HG03378 (cell line): ENCODE results near the gene ATG10.

ENCODE experiments used
- ATAC-seq: cut with Tn5 transposase; IDR thresholded peaks from one replicate; pipeline ENCODE4 v1.9.1; 2021; ENCODE audit warnings: mild to moderate bottlenecking, moderate library complexity; ENCODE audit not compliant: unreplicated experiment

The ATG10 gene

GRCh38 chr5:82162573-82162972 lies 190.8 kb downstream of the ATG10 start:
- ATAC-seq, result no peak

GRCh38 chr5:82163452-82164175 lies 191.8 kb downstream of the ATG10 start:
- ATAC-seq, result no peak

- ATAC-seq, result no peak
Measured at GRCh38 chr5:82164176-82164976, 192.6 kb downstream of the ATG10 start.

GRCh38 chr5:82164977-82165713 lies 193.3 kb downstream of the ATG10 start:
- no peak for ATAC-seq

GRCh38 chr5:82165740-82166530 lies 194.1 kb downstream of the ATG10 start:
- ATAC-seq, result peak; percentile 95

GRCh38 chr5:82167372-82167935 lies 195.6 kb downstream of the ATG10 start:
- ATAC-seq, result no peak

GRCh38 chr5:82168294-82168693 lies 196.5 kb downstream of the ATG10 start:
- ATAC-seq, result no peak

- ATAC-seq, result no peak
Measured at GRCh38 chr5:82169892-82170291, 198.1 kb downstream of the ATG10 start.

- ATAC-seq, result peak; percentile 98
Measured at GRCh38 chr5:82174128-82174918, 202.5 kb downstream of the ATG10 start.

- ATAC-seq, result no peak
Measured at GRCh38 chr5:82174919-82175219, 203.0 kb downstream of the ATG10 start.

- ATAC-seq, result no peak
Measured at GRCh38 chr5:82176115-82176814, 204.4 kb downstream of the ATG10 start.

- ATAC-seq, result no peak
Measured at GRCh38 chr5:82178378-82178777, 206.6 kb downstream of the ATG10 start.

- no peak for ATAC-seq
Measured at GRCh38 chr5:82182662-82183061, 210.8 kb downstream of the ATG10 start.

GRCh38 chr5:82183828-82184227 lies 212.0 kb downstream of the ATG10 start:
- ATAC-seq, result peak; percentile 59

GRCh38 chr5:82185851-82186250 lies 214.0 kb downstream of the ATG10 start:
- ATAC-seq, result no peak

- ATAC-seq, result no peak
Measured at GRCh38 chr5:82197550-82197949, 225.7 kb downstream of the ATG10 start.

- ATAC-seq, result no peak
Measured at GRCh38 chr5:82204567-82204966, 232.7 kb downstream of the ATG10 start.

- ATAC-seq, result no peak
Measured at GRCh38 chr5:82205005-82205404, 233.2 kb downstream of the ATG10 start.

- no peak for ATAC-seq
Measured at GRCh38 chr5:82208371-82208770, 236.5 kb downstream of the ATG10 start.
